ENCODE measurements around the gene FAM50A. TPM values are rescaled to one million over a fixed set of nuclear protein-coding genes. Genes with fewer than 3 reads are reported as not detected.
"Not testable (repeated sequence)": the region's sequence is repeated elsewhere in the genome, so short reads cannot be mapped to it uniquely, and the experiment has no call there.

FAM50A gene
- total and polyA plus RNA-seq, 11 donors: 27.7 to 119 (median 43.1) TPM

DNA sequence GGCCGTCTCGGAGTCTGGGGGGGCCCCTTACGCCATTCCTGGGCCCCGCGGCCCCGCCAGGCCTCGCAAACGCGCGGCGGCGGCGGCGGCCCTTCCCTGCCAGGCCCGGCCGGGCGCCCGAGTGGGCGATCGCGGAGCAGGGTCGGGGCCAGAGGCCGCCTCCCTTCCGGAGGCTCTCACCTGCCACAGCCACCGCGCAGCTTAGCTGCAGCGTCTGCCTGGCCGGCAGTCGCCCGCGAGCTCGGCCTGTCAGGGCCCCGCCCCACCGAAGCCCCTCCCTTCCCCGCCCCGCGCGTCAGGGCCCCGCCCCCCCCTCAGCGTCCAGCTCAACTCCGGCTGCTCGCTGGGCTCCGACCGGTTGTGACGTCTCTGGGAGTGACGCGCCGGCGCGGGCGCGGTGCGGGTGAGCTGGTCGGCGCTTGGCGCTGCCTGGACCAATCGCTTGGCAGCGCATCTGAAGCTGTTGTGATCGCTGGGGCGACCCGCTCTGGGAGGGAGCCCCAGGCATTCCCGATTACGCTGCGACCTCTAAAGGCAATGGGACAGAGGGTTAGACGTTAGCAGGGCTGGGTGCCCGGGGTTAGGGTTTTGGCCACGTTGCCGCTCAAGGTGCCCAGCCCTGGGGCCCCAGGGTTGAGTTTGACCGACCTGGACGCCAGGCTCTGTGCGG lies 46.6 kb downstream of the FAM50A start, which contains the start of gene SLC10A3:
Gene SLC10A3, minus strand, starts transcription at position 216 of the 670 bp plus-strand sequence. CDS start 1,689 bp downstream, outside the sequence.
- intact Hi-C loops (cut with DNase I): loop anchor here in 2 of 10 donors (1.0 to 5.0 kb wide), 4 partner anchors 26 to 93 kb away; partner anchors contain the start of genes FAM3A (in 2 of the 2), ATP6AP1 (in 1 of the 2) and RPL10 (in 1 of the 2)
- no peaks in the 10 kb centered on the region for H3K27me3 ChIP-seq
- peak within 1 kb of the TSS; percentile 87 to 97 (median 94) for H3K27ac ChIP-seq
- peak within 1 kb of the TSS; percentile 32 to 87 (median 69) for H3K4me3 ChIP-seq
- ATAC-seq (peak; percentile 88 to 95 (median 91)), DNase-seq (peak; percentile 92 to 97 (median 95))
- 0 to 35% (median 15%) methylated on average over 26 to 66 of the region's 71 CpGs for WGBS, 4 donors
- H3K4me1 ChIP-seq: peaks cover 0 to 19% (median 5%) of the 10 kb centered on the region in 12 donors
- H3K9me3 ChIP-seq: no peaks in the 10 kb centered on the region
- TF ChIP-seq POLR2A (IDR thresholded peaks at IDR 0.05): peak; percentile 87 to 96
- TF ChIP-seq, protein P1, sequence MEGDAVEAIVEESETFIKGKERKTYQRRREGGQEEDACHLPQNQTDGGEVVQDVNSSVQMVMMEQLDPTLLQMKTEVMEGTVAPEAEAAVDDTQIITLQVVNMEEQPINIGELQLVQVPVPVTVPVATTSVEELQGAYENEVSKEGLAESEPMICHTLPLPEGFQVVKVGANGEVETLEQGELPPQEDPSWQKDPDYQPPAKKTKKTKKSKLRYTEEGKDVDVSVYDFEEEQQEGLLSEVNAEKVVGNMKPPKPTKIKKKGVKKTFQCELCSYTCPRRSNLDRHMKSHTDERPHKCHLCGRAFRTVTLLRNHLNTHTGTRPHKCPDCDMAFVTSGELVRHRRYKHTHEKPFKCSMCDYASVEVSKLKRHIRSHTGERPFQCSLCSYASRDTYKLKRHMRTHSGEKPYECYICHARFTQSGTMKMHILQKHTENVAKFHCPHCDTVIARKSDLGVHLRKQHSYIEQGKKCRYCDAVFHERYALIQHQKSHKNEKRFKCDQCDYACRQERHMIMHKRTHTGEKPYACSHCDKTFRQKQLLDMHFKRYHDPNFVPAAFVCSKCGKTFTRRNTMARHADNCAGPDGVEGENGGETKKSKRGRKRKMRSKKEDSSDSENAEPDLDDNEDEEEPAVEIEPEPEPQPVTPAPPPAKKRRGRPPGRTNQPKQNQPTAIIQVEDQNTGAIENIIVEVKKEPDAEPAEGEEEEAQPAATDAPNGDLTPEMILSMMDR (IDR thresholded peaks at IDR 0.05): peak in 2 of 12 donors; percentile 12 to 17
- peaks cover 0 to 6% (median 0%) of the 10 kb centered on the region in 9 donors for H3K36me3 ChIP-seq

DNA sequence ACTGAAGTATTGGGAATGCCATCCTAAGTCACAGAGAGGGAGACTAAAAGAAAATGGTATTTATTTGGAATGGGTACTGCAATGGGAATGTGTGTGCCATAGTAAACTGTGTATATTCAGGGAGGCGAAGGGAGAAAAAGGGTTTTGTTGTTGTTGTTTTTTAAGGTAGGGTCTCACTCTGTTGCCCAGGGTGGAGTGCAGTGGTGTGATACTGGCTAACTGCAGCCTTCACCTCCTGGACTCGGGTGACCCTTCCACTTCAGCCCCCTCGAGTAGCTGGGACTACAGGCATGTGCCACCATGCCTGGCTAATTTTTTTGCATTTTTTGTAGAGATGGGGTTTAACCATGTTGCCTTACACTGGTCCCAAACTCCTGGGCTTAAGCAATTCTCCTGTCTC lies 50.8 kb downstream of the FAM50A start:
- Histone ChIP-seq H3K27ac (no peak overlapping the region), H3K9me3 (no peaks in the 10 kb centered on the region), H3K27me3 (no peaks in the 10 kb centered on the region), H3K36me3 (no peaks in the 10 kb centered on the region), H3K4me1 (peaks cover 0 to 7% (median 0%) of the 10 kb centered on the region in 12 donors), H3K4me3 (no peak overlapping the region)
- no peak for TF ChIP-seq POLR2A (IDR thresholded peaks at IDR 0.05)
- TF ChIP-seq, protein P1 (IDR thresholded peaks at IDR 0.05): no peak
- DNase-seq (no peak), ATAC-seq (no peak)
- WGBS, 4 donors: 67 to 91% (median 79%) methylated on average over 3 of the region's 3 CpGs
- intact Hi-C loops (cut with DNase I): loop anchor here in 1 of 10 donors (5.0 kb wide), 1 partner anchor 97 kb away; the partner anchor contains the start of gene RPL10

DNA sequence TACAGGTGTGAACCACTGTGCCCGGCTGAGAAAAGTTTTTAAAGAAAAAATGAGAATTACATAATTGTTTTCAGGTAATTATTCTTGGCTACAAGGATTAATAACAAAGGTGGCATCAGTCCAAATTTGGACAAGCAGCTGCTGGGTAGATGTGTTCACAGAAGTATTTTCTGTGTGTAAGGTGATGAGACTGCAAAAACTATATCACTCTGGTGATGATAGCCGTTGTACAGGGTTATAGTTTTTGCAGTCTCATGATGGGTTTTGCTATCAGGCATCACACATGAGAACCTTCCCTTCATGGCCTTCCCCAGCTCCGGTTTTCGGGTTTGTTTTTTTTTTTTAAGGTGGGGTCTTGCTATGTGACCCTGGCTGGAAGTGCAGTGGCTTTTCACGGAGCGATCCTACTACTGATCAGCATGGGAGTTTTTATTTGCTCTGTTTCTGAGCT lies 51.6 kb downstream of the FAM50A start:
- Histone ChIP-seq H3K9me3 (no peaks in the 10 kb centered on the region), H3K27ac (no peak overlapping the region), H3K36me3 (no peaks in the 10 kb centered on the region), H3K27me3 (no peaks in the 10 kb centered on the region), H3K4me1 (peaks cover 0 to 5% (median 0%) of the 10 kb centered on the region in 12 donors), H3K4me3 (no peak overlapping the region)
- intact Hi-C loops (cut with DNase I): no loop called here
- no peak for ATAC-seq
- no peak for DNase-seq
- WGBS, 4 donors: 73 to 81% (median 78%) methylated on average over 6 of the region's 6 CpGs
- TF ChIP-seq, protein P1 (IDR thresholded peaks at IDR 0.05): no peak
- no peak for TF ChIP-seq POLR2A (IDR thresholded peaks at IDR 0.05)

DNA sequence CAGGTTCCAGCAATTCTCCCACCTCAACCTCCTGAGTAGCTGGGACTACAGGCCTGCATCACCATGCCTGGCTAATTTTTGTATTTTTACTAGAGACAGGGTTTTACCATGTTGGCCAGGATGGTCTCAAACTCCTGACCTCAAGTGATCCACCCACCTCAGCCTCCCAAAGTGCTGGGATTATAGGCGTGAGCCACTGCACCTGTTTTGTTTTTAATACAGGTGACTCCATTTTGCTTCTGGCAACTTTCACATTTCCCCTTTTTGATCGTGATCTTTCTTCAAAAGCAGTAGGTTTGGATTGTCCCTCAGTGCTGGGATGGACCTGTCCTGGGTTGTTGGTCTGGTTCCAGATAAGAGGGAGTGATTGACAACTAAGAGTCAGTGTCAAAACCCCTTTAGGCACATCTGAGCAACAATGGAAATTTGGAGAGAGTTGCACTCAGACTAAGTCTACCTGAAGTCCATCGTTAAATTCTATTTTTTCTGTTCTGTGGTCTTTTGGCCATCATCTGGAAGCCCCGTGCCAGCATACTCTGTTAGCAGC lies 52.7 kb downstream of the FAM50A start:
- H3K4me3 ChIP-seq; H3K27ac ChIP-seq; H3K36me3 ChIP-seq; H3K9me3 ChIP-seq; ATAC-seq; H3K27me3 ChIP-seq; intact Hi-C loops (cut with DNase I); H3K4me1 ChIP-seq; DNase-seq: not testable (repeated sequence)
- WGBS, 4 donors: 73 to 90% (median 84%) methylated on average over 4 of the region's 4 CpGs

Small RNAs within 50 kb of the gene (microRNA-seq; reads per million reads assigned to microRNA genes)
- 0 to 4.6 (median 0.41) reads per million in 4 donors for gene MIR6858

Other genes with a start within 250 kb of the FAM50A start
- not detected for gene OPN1MW2, start 224.4 kb upstream of the FAM50A start, total RNA-seq
- gene OPN1MW2, start 224.4 kb upstream of the FAM50A start, polyA plus RNA-seq: not detected
- not detected for gene OPN1MW3, start 186.6 kb upstream of the FAM50A start, total RNA-seq
- not detected for gene OPN1MW3, start 186.6 kb upstream of the FAM50A start, polyA plus RNA-seq
- not detected for gene TEX28, start 149.0 kb upstream of the FAM50A start, total RNA-seq
- not detected for gene TEX28, start 149.0 kb upstream of the FAM50A start, polyA plus RNA-seq
- gene TKTL1, start 148.3 kb upstream of the FAM50A start, total RNA-seq: 10 to 100 TPM in 2 of 9 donors, 1 to 10 TPM in 7; 2.0 to 13.4 (median 7.7) TPM
- 10 to 100 TPM in 1 of 2 donors, 1 to 10 TPM in 1; 2.9 to 10.2 TPM for gene TKTL1, start 148.3 kb upstream of the FAM50A start, polyA plus RNA-seq
- 100 to 1,000 TPM; 155 to 465 (median 234) TPM for gene FLNA, start 69.5 kb upstream of the FAM50A start, total RNA-seq
- gene FLNA, start 69.5 kb upstream of the FAM50A start, polyA plus RNA-seq: 100 to 1,000 TPM; 226 to 274 TPM
- gene EMD, start 64.8 kb upstream of the FAM50A start, total RNA-seq: 10 to 100 TPM; 37.6 to 76.8 (median 52.8) TPM
- 100 to 1,000 TPM in 1 of 2 donors, 10 to 100 TPM in 1; 71.9 to 152 TPM for gene EMD, start 64.8 kb upstream of the FAM50A start, polyA plus RNA-seq
- gene RPL10, start 45.8 kb upstream of the FAM50A start, total RNA-seq: 1,000 to 10,000 TPM; 1,381 to 3,072 (median 2,052) TPM
- 1,000 to 10,000 TPM; 2,362 to 5,995 TPM for gene RPL10, start 45.8 kb upstream of the FAM50A start, polyA plus RNA-seq
- 100 to 1,000 TPM in 2 of 9 donors, 10 to 100 TPM in 7; 26.7 to 117 (median 43.8) TPM for gene DNASE1L1, start 34.9 kb upstream of the FAM50A start, total RNA-seq
- 10 to 100 TPM; 27.7 to 57.1 TPM for gene DNASE1L1, start 34.9 kb upstream of the FAM50A start, polyA plus RNA-seq
- 10 to 100 TPM; 29.1 to 38.6 (median 34.5) TPM for gene TAFAZZIN, start 32.6 kb upstream of the FAM50A start, total RNA-seq
- 10 to 100 TPM; 27.2 to 51.1 TPM for gene TAFAZZIN, start 32.6 kb upstream of the FAM50A start, polyA plus RNA-seq
- gene ATP6AP1, start 15.5 kb upstream of the FAM50A start, total RNA-seq: 100 to 1,000 TPM in 2 of 9 donors, 10 to 100 TPM in 7; 67.7 to 127 (median 84.2) TPM
- 100 to 1,000 TPM in 1 of 2 donors, 10 to 100 TPM in 1; 33.8 to 111 TPM for gene ATP6AP1, start 15.5 kb upstream of the FAM50A start, polyA plus RNA-seq
- gene GDI1, start 7.0 kb upstream of the FAM50A start, total RNA-seq: 100 to 1,000 TPM in 2 of 9 donors, 10 to 100 TPM in 7; 73.6 to 105 (median 92.2) TPM
- gene GDI1, start 7.0 kb upstream of the FAM50A start, polyA plus RNA-seq: 100 to 1,000 TPM in 1 of 2 donors, 10 to 100 TPM in 1; 77.1 to 152 TPM
- 10 to 100 TPM in 7 of 9 donors, 1 to 10 TPM in 2; 4.7 to 46.6 (median 15.3) TPM for gene PLXNA3, start 14.1 kb downstream of the FAM50A start, total RNA-seq
- gene PLXNA3, start 14.1 kb downstream of the FAM50A start, polyA plus RNA-seq: 10 to 100 TPM in 1 of 2 donors, 1 to 10 TPM in 1; 8.7 to 12.2 TPM
- gene LAGE3, start 35.1 kb downstream of the FAM50A start, total RNA-seq: 10 to 100 TPM; 16.2 to 23.6 (median 18.9) TPM
- 10 to 100 TPM; 15.1 to 26.8 TPM for gene LAGE3, start 35.1 kb downstream of the FAM50A start, polyA plus RNA-seq
- 10 to 100 TPM; 40.6 to 92.8 (median 53.7) TPM for gene UBL4A, start 42.5 kb downstream of the FAM50A start, total RNA-seq
- 10 to 100 TPM; 34.6 to 72.8 TPM for gene UBL4A, start 42.5 kb downstream of the FAM50A start, polyA plus RNA-seq
- gene SLC10A3, start 46.5 kb downstream of the FAM50A start, total RNA-seq: 10 to 100 TPM in 8 of 9 donors, 1 to 10 TPM in 1; 8.3 to 33.3 (median 15.5) TPM
- 10 to 100 TPM; 12.2 to 50.6 TPM for gene SLC10A3, start 46.5 kb downstream of the FAM50A start, polyA plus RNA-seq
- 10 to 100 TPM; 36.2 to 82.6 (median 48.6) TPM for gene FAM3A, start 72.1 kb downstream of the FAM50A start, total RNA-seq
- 10 to 100 TPM; 66.1 to 72.2 TPM for gene FAM3A, start 72.1 kb downstream of the FAM50A start, polyA plus RNA-seq
- 10 to 100 TPM in 5 of 9 donors, 1 to 10 TPM in 4; 7.2 to 41.3 (median 11.2) TPM for gene G6PD, start 102.7 kb downstream of the FAM50A start, total RNA-seq
- gene G6PD, start 102.7 kb downstream of the FAM50A start, polyA plus RNA-seq: 10 to 100 TPM in 1 of 2 donors, 1 to 10 TPM in 1; 5.9 to 20.5 TPM
- gene IKBKG, start 103.5 kb downstream of the FAM50A start, total RNA-seq: 10 to 100 TPM in 8 of 9 donors, 1 to 10 TPM in 1; 7.1 to 25.4 (median 15.3) TPM
- gene IKBKG, start 103.5 kb downstream of the FAM50A start, polyA plus RNA-seq: 10 to 100 TPM; 13.0 to 29.4 TPM
- not detected for gene CTAG1A, start 141.0 kb downstream of the FAM50A start, total RNA-seq
- gene CTAG1A, start 141.0 kb downstream of the FAM50A start, polyA plus RNA-seq: not detected
- not detected for gene CTAG1B, start 175.1 kb downstream of the FAM50A start, total RNA-seq
- gene CTAG1B, start 175.1 kb downstream of the FAM50A start, polyA plus RNA-seq: not detected
- gene CTAG2, start 209.4 kb downstream of the FAM50A start, total RNA-seq: under 1 TPM in 1 of 9 donors, not detected in 8; 0.61 TPM
- not detected for gene CTAG2, start 209.4 kb downstream of the FAM50A start, polyA plus RNA-seq

Measured in heart left ventricle (tissue), 16 donors.